HepG2 (cell line): ENCODE measurements around the gene ZNF48.

Experiments used
- BHLHE40 ChIP-seq: IDR thresholded peaks from 2 replicates; pipeline ENCODE4 v1.6.1; 2011; ENCODE audit warnings: low read length, improper control_type of control experiment
- BRCA1 ChIP-seq: sonication (generic); formaldehyde crosslinking; IDR thresholded peaks from 2 replicates; pipeline ENCODE4 v1.4.0; 2020; ENCODE audit warnings: missing genetic modification reagents
- EP300 ChIP-seq, 3 experiments: sonication (generic) in 1 of 3; formaldehyde crosslinking in 1 of 3; IDR thresholded peaks; 2 replicates each; pipeline versions ENCODE4 v1.5.1 to v1.6.1; 2011 to 2020; ENCODE audit warnings: low read depth in 2 of 3, low read length in 2 of 3, borderline replicate concordance in 1 of 3, improper control_type of control experiment in 1 of 3, mild to moderate bottlenecking in 1 of 3, missing genetic modification reagents in 1 of 3, moderate library complexity in 1 of 3
- GABPA ChIP-seq, 2 experiments: IDR thresholded peaks; 2 replicates each; pipeline ENCODE4 v1.6.1; 2011 to 2016; ENCODE audit warnings: low read depth in 2 of 2, low read length in 1 of 2, missing biosample characterization in 1 of 2, missing genetic modification characterization in 1 of 2
- MLX ChIP-seq: IDR thresholded peaks from 2 replicates; pipeline ENCODE4 v1.6.1; 2016
- NR1H2 ChIP-seq: sonication (generic); formaldehyde crosslinking; IDR thresholded peaks from 2 replicates; pipeline ENCODE4 v1.8.1; 2022; ENCODE audit warnings: low read depth, missing genetic modification reagents, borderline replicate concordance
- POLR2G ChIP-seq: fragments of 200-400 bp; formaldehyde crosslinking; IDR thresholded peaks from 2 replicates; pipeline ENCODE4 v1.6.1; 2018; ENCODE audit warnings: mild to moderate bottlenecking, low read depth, low read length, moderate library complexity
- RAD51 ChIP-seq: fragments of 450-650 bp; IDR thresholded peaks from 2 replicates; pipeline ENCODE4 v1.6.1; 2016; ENCODE audit warnings: borderline replicate concordance
- ZNF205 ChIP-seq: IDR thresholded peaks from 2 replicates; pipeline ENCODE4 v1.6.1; 2018; ENCODE audit warnings: missing biosample characterization, missing genetic modification reagents
- ZNF318 ChIP-seq: sonication (generic); formaldehyde crosslinking; IDR thresholded peaks from 2 replicates; pipeline ENCODE4 v1.4.0; 2020; ENCODE audit warnings: mild to moderate bottlenecking, missing genetic modification reagents
- ZNF460 ChIP-seq: sonication (generic); formaldehyde crosslinking; IDR thresholded peaks from 2 replicates; pipeline ENCODE4 v1.5.1; 2020; ENCODE audit warnings: missing genetic modification reagents, mild to moderate bottlenecking, borderline replicate concordance
- ZSCAN29 ChIP-seq: sonication (generic); formaldehyde crosslinking; conservative IDR thresholded peaks from 2 replicates; pipeline ENCODE4 v1.4.0; 2020; ENCODE audit warnings: mild to moderate bottlenecking, missing genetic modification reagents
- ZZZ3 ChIP-seq: sonication (generic); formaldehyde crosslinking; IDR thresholded peaks from 2 replicates; pipeline ENCODE4 v1.4.0; 2020; ENCODE audit warnings: missing genetic modification reagents, mild to moderate bottlenecking, borderline replicate concordance

GRCh38 chr16:30358577-30358936 is 36.7 kb upstream of the ZNF48 start:
- TF ChIP-seq BRCA1 (CRISPR knock-in tag) (no peak), ZSCAN29 (CRISPR knock-in tag) (no peak), RAD51 (no peak), ZNF460 (CRISPR knock-in tag) (no peak), ZZZ3 (CRISPR knock-in tag) (no peak), POLR2G (no peak), NR1H2 (CRISPR knock-in tag) (no peak), BHLHE40 (no peak), ZNF318 (CRISPR knock-in tag) (no peak), GABPA (IDR thresholded peaks at IDR 0.05; ENCODE audit: low read depth, low read length) (no peak), GABPA (CRISPR knock-in tag; IDR thresholded peaks at IDR 0.05; ENCODE audit: low read depth) (no peak), EP300 (IDR thresholded peaks at IDR 0.05; ENCODE audit: low read depth in 2 of 2, low read length in 2 of 2) (no peak), EP300 (CRISPR knock-in tag; IDR thresholded peaks at IDR 0.05; ENCODE audit: borderline replicate concordance) (no peak), ZNF205 (CRISPR knock-in tag) (no peak), MLX (CRISPR knock-in tag) (no peak)
